GM12872 (cell line): ENCODE data around the gene ARHGEF28.

Experiments used
- CTCF ChIP-seq: IDR thresholded peaks from 3 replicates; pipeline ENCODE4 v1.5.1; 2011; ENCODE audit warnings: low read depth, mild to moderate bottlenecking, low read length, moderate library complexity; ENCODE audit not compliant: insufficient read depth

The ARHGEF28 gene

GRCh38 chr5:73797132-73797510 lies 171.1 kb downstream of the ARHGEF28 start:
- TF ChIP-seq CTCF = no peak

GRCh38 chr5:73799401-73799972 lies 173.5 kb downstream of the ARHGEF28 start:
- TF ChIP-seq CTCF = no peak

GRCh38 chr5:73801686-73802085 lies 175.7 kb downstream of the ARHGEF28 start:
- TF ChIP-seq CTCF = no peak

- no peak for TF ChIP-seq CTCF
Measured at GRCh38 chr5:73805449-73805848, 179.5 kb downstream of the ARHGEF28 start.

- no peak for TF ChIP-seq CTCF
Measured at GRCh38 chr5:73808911-73809310, 182.9 kb downstream of the ARHGEF28 start.

GRCh38 chr5:73810429-73810828 lies 184.4 kb downstream of the ARHGEF28 start:
- TF ChIP-seq CTCF = no peak

GRCh38 chr5:73812457-73812856 lies 186.5 kb downstream of the ARHGEF28 start:
- no peak for TF ChIP-seq CTCF
